NT2/D1 (cell line): ENCODE results near the gene RHOB.

ENCODE experiments used
- SUZ12 ChIP-seq: IDR thresholded peaks from 2 replicates; pipeline ENCODE4 v1.6.1; 2011; ENCODE audit not compliant: insufficient read length, insufficient read depth; ENCODE audit errors: extremely low read depth
- YY1 ChIP-seq: IDR thresholded peaks from 2 replicates; pipeline ENCODE4 v1.6.1; 2011; ENCODE audit not compliant: insufficient read length, insufficient read depth
- ZNF274 ChIP-seq: IDR thresholded peaks from 2 replicates; pipeline ENCODE4 v1.6.1; 2011; ENCODE audit warnings: mild to moderate bottlenecking, low read depth, low read length

DNA sequence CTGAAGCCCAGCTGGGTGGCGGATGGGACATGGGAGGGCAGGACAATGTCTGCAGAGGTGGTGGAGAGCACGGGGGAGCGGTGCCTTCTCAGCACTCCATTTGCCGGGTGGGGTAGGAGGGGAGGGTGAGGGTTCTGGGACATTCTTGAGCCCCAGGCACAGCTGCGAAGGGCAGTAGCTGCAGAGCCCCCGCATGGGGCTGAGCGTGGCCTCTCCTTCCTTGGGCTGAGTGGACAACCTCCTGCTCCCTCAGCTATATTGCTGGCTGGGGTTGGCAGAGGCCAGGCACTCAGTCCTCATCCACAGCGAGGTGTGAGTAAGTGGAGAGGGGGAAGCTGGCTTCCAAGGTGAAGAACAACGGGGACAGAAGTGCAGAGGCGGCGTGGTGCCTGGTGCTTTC is 50.1 kb downstream of the RHOB start:
- TF ChIP-seq ZNF274 (no peak), SUZ12 (no peak), YY1 (no peak)
